ENCODE data around the gene LEMD1.

GRCh38 chr1:205438213-205439158, 16.6 kb upstream of the LEMD1 start:
- TF ChIP-seq CTCF (IDR thresholded peaks at IDR 0.05), result peak in 5 of 7 experiments; percentile 16 to 84 (median 62)
- TF ChIP-seq POLR2A (IDR thresholded peaks at IDR 0.05), result no peak

Data from stomach (tissue), 4 donors.